Amniotic stem cell (primary cell): ENCODE results near the gene HEPACAM2.

Source experiments
- DNase-seq: peaks from one replicate; lab custom pipeline; 2025; lab: John Stamatoyannopoulos, UW

Gene HEPACAM2

GRCh38 chr7:93202594-93203250 lies 23.5 kb downstream of the HEPACAM2 start:
- no peak for DNase-seq

- DNase-seq: no peak
These were observed 27.8 kb downstream of the HEPACAM2 start for GRCh38 chr7:93198472-93198871.

- DNase-seq: no peak
These were observed 29.9 kb downstream of the HEPACAM2 start for GRCh38 chr7:93196336-93196735.

- peak; percentile 19 for DNase-seq
These were observed 31.9 kb downstream of the HEPACAM2 start for GRCh38 chr7:93194386-93194785.

GRCh38 chr7:93188870-93189634 lies 37.2 kb downstream of the HEPACAM2 start:
- DNase-seq: no peak

- no peak for DNase-seq
These were observed 40.8 kb downstream of the HEPACAM2 start for GRCh38 chr7:93185303-93186027.

GRCh38 chr7:93179173-93179572 lies 47.1 kb downstream of the HEPACAM2 start:
- DNase-seq: no peak

GRCh38 chr7:93178213-93178612 lies 48.1 kb downstream of the HEPACAM2 start:
- DNase-seq: peak; percentile 4

- DNase-seq: no peak
These were observed 49.2 kb downstream of the HEPACAM2 start for GRCh38 chr7:93176992-93177580.

GRCh38 chr7:93175219-93175618 lies 51.0 kb downstream of the HEPACAM2 start:
- DNase-seq: no peak

- no peak for DNase-seq
These were observed 53.6 kb downstream of the HEPACAM2 start for GRCh38 chr7:93172683-93173082.

GRCh38 chr7:93171606-93172226 lies 54.6 kb downstream of the HEPACAM2 start:
- DNase-seq: no peak

- DNase-seq: no peak
These were observed 60.8 kb downstream of the HEPACAM2 start for GRCh38 chr7:93165447-93165846.

GRCh38 chr7:93164766-93165165 lies 61.5 kb downstream of the HEPACAM2 start:
- DNase-seq: no peak

GRCh38 chr7:93161181-93161762 lies 65.0 kb downstream of the HEPACAM2 start:
- no peak for DNase-seq

- DNase-seq: no peak
These were observed 65.9 kb downstream of the HEPACAM2 start for GRCh38 chr7:93160410-93160809.

- no peak for DNase-seq
These were observed 66.8 kb downstream of the HEPACAM2 start for GRCh38 chr7:93159490-93159889.

- DNase-seq: no peak
These were observed 69.4 kb downstream of the HEPACAM2 start for GRCh38 chr7:93156884-93157283.

- peak; percentile 47 for DNase-seq
These were observed 76.0 kb downstream of the HEPACAM2 start for GRCh38 chr7:93150200-93150835.

GRCh38 chr7:93148727-93149126 lies 77.5 kb downstream of the HEPACAM2 start:
- no peak for DNase-seq

GRCh38 chr7:93148144-93148543 lies 78.1 kb downstream of the HEPACAM2 start, which contains the start of gene SAMD9L:
SAMD9L (minus strand) TSS chr7:93148385; CDS start chr7:93135971, 12,414 bp downstream.
- no peak for DNase-seq
